ENCODE data around the gene EML3.
"Not testable (repeated sequence)": the region's sequence is repeated elsewhere in the genome, so short reads cannot be mapped to it uniquely, and the experiment has no call there.

Gene EML3

DNA sequence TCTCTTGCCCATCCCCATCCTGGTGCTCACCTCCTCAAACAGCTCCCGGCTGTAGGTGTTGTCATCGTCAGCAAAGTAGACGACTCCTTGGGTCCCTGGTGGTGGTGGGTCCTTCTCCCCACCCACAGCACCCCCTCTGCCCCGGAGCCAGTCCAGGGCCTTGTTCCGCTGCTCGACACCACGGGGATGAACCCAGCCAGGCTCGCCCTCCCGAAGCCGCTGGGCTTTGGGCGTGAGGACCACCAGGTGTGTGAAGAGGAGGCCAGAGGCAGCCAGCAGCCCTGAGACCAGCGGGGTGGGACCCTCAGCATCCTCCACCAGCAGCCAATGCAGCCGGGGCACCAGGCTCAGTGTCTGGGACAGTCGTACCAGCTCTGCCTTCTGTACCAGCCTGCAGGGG, 4.4 kb upstream of the EML3 start:
- DNase-seq, result not testable (repeated sequence)

DNA sequence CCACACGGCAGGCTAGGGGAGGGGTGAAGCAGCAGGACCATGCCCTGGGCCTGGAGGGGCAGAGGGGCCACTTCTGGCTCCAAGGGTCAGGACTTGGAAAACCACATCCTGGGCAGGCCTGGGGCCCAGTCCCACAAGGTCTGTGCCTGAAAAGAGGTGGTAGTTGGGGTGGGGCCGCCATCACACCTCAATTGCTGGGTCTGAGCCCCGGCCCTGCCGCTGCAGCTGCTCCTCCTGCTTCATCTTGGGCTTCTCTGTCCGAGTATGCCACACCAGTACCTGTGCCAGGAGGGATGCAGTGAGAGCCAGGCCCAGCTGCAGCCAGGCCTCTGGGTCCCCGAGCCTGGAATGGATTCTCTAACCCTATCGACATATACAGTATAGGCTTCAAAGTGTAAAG, 2.9 kb upstream of the EML3 start:
- DNase-seq, result no peak

DNA sequence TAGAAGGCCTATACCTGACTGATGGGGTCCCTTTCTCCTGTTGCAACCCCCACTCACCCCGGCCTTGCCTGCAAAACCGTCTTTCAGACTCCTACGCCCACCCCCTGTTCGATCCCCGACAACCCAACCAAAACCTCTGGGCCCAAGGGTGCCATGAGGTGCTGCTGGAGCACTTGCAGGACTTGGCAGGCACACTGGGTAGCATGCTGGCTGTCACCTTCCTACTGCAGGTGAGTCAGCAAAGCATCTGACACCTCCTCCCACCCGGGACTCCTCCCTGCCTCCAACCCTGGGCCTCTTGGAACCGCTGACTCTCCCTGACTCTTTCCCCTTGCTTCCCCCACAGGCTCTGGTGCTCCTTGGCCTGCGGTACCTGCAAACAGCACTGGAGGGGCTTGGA, 1.7 kb upstream of the EML3 start:
- DNase-seq, result peak in 1 of 4 experiments; percentile 33

DNA sequence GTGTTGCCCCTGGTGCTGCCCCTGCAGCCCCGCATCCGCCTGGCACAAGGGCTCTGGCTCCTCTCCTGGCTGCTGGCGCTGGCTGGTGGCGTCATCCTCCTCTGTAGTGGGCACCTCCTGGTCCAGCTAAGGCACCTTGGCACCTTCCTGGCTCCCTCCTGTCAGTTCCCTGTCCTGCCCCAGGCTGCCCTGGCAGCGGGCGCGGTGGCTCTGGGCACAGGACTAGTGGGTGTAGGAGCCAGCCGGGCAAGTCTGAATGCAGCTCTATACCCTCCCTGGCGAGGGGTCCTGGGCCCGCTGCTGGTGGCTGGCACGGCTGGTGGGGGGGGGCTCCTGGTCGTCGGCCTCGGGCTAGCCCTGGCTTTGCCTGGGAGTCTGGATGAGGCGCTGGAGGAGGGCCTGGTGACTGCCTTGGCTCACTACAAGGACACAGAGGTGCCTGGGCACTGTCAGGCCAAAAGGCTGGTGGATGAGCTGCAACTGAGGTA, 760 bp upstream of the EML3 start:
- DNase-seq, result no peak

DNA sequence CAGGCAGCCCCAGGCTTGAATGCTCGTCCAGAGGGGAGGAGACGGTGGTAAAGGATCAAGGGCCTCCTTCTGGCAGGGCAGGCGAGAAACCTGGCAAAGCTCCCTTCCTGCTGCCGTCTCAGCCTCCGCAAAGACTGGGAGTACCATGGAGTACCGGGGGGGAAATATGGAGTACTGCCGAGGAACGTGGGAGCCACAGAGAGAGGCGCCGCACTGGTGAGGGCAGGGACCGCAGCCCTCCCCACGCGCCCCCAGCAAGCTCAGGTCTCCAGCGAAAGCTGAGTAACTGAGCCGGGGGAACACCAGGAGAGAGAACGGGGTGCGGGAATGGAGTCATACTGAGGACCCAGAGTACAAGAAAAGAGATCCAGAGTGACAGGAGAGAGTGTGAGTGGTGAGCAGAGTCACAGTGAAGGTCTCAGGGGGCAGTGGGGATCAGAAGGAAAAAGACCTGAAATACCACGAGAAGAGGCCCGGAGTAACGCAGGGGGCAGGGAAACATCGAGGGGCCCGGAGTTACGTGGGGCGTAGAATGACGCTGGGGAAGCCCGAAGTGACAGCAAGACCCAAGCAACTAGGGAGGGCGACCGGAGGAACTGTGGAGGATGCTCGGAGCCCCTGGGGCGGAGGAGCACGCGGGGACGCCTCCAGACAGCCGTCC, 740 bp downstream of the EML3 start:
- DNase-seq, result peak; percentile 13 to 60 (median 46)

DNA sequence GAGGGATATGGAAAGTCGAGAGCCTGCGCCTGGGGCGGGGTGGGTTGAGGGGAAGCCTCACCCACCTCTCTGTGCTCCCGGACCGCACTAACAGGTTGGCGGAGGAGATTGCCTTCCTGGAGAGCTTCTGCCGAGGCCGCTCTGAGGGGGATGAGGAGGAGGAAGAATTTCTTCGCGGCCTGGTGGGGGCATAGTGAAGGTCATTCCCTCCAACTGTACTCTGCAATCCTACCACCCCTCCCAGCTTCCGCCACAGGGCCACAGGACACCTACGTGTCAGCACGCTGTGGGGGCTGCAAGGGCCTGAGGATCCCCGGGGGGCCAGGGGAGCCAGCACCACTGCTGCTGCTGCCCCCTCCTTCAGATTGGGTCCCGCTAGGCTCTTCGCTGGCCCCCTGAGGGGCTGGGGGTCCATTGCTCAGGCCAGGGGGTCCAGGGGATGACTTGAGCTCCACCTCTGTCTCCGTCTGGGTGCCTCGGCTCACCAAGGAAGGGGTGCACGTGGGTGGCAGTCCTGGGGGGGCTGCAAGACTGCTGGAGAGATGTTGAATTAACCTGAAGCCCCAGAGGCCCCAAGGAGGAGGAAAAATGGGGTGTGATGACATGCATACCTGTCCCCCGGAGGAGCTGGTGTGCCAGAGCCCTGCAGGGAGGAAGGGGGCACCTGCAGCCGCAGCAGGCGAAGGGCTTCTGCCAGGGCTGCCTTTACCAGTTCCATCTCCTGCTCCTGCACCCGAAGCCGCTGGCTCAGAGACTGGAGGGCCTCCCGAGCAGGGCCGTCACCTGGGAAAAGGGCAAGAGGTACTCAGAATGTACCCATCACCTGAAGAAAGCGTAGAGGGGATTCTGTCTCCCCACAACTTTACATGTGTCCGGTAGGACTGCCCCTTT, 1.5 kb downstream of the EML3 start:
- DNase-seq, result no peak

DNA sequence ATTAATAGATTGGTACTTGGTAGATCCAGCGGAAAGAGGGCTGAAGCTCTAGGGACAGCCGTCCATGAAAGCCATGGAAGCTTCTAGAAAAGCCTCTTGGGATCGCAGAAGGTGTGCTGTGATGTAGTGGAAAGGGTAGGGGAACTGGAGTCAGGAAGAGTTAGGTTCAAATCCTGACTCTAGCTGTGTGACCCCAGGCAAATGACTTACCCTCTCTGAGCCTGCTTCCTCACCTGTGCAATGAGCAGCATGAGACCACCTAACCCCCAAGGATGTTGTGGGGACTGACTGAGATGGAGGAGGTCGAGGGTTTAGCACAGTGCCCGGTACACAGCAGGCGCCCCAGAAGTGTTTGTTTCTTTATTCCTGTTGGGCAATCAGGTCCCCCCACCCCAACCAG, 2.2 kb downstream of the EML3 start:
- DNase-seq, result no peak

DNA sequence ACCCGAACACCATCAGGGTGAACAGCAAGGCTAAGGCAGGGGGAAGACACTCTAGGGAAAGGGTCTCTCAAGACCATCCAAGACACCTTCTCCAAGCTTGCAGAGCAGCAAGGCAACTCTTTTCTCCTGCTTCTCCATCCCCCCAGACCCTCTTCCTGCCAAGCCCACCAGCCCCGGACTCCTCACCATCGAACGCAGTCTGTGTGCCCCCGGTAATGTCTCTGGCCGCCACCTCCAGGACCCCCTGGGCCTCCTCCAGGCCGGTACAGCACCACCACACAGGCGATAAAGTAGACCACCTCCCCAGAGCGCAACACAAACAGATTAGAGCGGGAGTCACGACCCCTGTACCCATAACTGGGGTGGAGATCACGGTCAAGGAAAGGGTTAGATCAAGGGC, 3.8 kb downstream of the EML3 start:
- no peak for DNase-seq

DNA sequence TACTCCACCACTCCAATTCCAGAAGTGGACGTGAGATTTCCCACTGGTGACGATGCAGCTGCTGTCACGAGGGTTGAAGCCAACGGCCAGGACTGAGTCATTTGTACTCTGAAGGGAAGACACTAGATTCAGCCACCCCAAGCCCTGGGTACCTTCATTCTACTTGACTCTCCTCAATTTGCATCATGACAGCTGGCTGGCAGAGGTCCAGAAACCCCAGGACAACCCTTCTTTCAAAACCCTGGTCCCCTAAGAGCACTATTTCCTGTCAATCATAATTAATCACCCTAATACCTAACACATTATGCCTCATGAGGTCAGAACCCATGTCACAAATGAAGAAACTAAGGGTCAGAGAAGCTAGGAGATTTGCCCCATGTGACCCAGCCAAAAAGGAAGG, 4.9 kb downstream of the EML3 start:
- peak; percentile 68 to 71 (median 69) for DNase-seq

DNA sequence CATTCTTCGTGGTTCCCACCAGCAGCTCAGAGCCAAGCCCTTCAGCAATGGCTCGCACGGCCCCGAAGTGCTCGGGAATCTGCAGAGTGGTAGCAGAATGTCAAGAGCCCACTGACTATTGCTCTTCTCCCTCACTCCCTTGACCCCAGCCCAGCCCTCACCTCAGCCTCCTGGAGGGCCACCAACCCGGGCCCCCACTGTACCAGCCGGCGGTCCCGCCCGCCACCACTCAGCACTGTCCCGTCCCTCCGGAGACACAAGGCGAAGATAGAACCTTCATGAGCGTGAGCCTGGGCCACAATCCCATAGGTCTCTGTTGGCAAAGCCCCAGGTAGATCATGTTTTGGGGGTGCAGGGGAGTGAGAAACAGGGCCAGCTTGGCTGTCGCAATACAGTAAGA, 6.7 kb downstream of the EML3 start:
- DNase-seq, result no peak

DNA sequence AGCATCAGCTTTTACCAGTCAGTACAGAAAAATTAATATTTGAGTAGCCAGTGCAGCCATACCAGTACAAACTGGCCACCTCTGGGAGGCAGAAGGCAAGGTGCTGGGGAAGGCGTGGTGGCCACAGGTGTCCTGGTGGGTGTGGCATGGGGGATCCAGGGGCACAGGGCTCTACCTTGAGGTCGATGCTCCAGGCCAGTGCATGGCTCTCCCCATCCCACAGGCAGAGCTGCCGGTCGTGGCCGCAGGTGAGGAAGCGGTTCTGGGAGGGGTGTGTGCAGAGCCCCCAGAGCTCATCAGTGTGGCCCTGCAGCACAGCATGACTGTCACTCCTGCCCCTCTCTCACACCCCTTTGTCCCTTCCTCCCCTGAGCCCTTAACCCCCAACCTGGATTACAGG, 7.1 kb downstream of the EML3 start:
- DNase-seq, result no peak

DNA sequence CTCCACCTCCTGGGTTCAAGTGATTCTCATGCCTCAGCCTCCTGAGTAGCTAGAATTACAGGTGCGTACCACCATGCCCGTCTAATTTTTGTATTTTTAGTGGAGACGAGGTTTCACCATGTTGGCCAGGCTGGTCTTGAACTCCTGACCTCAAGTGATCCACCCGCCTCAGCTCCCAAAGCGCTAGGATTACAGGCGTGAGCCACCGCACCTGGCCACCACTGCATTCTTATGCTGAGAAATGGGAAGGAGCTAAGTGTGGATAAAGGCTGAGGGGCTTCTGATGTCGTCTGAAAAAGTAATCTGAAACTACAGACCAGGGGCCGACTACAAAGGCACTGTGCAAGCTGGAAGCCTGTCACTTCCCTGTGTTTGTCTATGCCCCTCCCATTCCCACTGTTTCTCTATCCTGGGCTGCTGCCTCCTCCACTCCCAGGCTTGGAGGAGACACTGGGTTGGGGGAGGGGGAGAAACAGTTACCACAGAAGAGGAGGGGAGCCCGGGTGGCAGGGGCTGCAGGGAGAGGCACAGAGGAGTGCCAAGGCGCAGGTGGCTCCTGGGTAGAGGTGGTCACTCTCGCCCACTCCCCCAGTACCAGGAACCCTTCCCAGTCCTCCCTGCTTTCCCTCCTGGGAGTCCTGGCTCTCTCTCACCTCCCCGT, 8.0 kb downstream of the EML3 start:
- DNase-seq, result no peak

DNA sequence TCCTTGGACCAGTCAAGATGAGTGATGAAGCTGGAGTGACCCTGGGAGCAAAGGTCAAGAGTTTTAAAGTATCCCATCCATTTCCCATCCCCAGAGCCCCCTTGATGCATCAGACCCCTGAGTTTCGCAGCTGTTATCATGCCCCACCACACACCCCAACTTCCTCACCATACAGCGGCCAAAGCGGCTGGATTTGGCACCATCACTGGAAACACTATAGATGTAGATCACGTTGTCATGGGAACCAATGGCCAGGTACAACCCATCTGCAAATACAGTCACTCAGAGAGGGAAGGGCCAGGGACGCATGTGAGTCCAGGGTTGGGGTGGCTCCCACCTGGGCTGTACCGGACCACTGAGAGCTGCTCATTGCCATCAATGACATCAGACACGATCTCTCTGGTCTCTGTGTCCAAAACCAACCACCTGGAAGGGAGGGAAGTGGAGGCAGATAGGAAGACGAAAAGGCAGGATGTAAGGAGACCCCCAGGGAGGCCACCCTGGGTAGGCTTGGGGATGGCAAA, 8.7 kb downstream of the EML3 start:
- DNase-seq, result no peak

DNA sequence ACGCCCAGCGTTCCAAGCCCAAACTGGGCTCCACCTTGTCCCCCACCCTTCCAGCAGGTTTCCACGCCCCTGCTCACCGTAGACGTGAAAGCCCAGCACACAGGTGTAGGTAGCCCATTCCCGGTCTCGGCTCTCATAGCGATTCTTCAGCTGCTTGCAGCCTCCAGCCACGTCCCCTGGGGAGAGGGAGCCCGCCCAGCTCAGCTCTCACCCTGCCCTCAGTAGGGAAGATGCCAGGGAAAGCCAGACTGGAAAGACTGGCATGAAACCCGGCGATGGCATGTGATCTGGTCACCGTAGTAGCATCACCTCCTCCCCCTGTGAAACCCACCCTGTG, 9.5 kb downstream of the EML3 start:
- no peak for DNase-seq

DNA sequence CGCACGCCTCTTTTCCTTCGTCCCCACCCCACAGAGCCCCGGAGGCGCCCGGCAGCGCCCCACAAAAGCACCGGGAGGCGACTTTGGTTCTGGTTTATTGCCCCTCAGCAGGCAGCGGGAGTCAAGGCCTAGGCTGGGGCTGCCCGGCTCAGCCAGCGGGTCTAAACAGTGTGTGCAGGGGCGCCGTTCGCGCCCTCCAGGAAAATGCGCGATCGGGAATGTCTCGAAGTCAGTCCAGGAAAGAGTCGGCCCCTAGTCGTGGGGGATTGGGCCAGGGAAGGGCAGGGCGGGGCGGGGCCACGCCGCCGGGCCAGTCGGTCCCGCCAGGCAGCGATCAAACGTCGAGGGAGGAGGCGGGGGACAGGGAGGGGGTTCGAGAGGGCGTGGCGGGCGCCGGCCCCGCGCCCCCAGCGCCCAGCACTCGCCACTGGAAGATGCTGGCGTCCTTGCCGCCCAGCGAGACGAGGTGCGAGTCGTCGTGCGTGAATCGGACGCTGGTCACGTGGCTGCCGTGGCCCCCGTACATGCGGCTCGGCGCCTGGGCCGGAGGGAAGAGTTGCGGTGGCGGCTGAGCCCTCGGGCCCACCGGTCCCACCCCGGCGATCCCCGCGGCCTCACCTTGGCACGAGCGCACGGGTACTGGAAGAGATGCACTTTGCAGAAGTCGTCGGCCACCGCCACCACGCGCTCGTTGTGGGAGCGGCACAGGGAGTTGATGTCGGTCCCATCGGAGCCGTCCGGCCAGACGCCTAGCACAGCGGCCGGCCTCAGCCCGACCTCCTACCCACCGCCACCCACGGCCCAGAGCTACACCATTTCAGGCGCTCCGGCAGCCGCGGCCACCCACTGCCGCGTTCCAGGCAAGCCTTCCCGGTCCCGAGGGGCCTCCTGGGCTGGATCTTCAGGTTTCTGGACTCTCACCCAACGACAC, 10.2 kb downstream of the EML3 start:
- peak in 3 of 4 experiments; percentile 33 to 65 (median 44) for DNase-seq

DNA sequence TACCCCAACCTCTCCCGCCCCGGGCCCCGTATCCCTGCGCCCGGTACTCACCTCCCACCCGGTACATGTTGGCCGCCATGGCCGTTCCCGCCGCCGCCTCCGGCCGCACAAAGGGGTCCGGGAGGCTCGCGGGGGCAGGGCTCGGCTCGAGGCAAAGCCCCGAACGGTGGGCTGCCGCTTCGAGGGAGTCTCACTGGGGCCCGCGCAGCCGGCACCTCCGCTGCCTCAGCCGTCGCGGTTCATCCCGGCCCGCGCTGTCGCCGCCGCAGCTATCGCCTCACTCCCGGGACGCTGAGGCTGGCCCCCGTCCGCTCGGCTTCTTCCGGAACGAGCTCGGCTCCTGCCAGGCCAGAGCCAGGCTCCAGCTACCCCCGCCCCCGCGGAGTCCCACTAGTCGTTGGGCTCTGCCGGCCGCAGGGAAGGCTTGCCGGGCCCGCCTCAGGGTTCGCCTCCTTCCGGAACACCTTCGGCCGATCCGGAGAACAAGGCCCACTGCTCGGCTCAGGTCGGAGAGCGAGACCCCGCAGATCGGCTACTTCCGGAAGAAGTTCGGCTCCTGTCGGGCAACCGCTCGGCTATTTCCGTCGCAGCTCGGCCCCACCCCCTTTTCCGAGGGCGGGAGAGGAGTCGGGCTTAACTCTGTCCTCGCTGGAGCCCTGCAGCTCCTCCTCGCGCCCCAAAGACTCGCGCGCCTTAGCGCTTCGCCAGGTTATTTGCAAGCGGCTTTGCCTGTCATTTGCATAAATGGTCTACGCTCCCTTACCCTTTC, 11.0 kb downstream of the EML3 start, which contains the start of gene MTA2:
Gene MTA2, minus strand, starts transcription at position 494 of the 769 bp plus-strand sequence. Its CDS starts 415 bp downstream, at position 79.
- peak; percentile 99 for DNase-seq

DNA sequence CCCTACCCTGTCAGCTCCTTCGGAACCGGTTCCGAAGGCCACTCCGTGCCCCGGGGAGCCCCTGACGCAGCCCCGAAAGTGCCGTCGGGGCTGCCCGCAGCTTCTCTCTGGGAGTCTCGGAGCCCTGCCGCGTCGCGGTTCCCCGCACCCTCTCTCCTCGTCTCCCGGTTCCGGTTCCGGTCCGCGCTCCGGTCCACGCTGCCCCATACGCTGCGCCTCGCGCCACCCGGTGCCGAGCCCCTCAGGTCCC, 11.5 kb downstream of the EML3 start:
- peak; percentile 24 to 78 (median 57) for DNase-seq

DNA sequence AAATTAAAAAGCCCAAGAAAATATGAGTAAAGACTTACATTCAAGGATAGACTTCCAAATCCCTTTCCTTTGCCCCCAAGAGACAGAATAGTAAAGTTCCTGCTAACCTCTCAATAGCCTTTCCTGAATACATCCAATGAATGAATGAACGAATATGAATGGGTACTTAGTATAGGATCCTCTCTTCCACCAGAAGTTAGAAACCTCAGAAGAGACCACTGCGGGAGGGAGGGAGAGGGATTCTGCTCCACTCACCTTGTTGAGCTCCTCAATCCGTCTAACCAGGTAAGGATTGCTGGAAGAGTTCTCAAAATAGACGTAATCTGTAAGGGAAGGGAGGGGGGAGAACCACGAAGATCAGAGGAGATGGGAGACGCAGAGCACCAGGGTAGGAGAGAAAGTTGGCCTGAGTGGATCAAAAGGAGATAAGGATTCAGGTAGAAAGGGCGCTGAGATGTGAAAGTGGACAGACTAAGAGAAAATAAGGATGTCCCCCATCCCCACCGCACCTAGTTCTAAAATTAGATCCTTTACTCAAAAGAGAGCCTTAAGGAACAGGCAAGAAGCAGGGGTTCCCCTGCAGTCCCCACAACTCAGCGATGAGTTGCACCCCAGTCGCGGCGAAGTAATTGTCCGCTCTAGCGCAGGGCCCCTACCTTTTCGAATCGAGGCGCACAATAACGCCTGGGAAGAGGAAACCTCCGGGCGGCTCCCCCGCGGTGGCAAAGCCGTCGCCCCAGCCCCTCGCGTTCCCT, 12.0 kb downstream of the EML3 start:
- DNase-seq, result no peak

DNA sequence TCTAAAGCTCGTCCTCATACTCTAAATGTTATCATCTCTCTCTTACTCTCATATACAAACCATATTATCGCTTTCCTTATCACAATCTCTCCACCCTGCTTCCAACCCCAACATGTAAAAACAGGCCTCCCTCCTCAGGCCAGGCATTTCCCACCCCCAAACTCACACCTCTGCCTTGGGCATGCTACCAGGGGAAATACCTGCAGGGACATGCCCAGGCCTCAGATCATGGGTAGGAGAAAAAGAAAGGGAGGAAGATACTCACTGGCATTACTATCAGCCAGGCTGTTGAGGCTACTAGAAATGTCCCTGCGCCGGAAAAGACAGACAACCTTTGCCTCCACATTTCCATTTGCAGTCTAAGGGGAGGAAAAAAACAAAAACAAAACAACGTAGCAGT, 12.7 kb downstream of the EML3 start:
- no peak for DNase-seq

DNA sequence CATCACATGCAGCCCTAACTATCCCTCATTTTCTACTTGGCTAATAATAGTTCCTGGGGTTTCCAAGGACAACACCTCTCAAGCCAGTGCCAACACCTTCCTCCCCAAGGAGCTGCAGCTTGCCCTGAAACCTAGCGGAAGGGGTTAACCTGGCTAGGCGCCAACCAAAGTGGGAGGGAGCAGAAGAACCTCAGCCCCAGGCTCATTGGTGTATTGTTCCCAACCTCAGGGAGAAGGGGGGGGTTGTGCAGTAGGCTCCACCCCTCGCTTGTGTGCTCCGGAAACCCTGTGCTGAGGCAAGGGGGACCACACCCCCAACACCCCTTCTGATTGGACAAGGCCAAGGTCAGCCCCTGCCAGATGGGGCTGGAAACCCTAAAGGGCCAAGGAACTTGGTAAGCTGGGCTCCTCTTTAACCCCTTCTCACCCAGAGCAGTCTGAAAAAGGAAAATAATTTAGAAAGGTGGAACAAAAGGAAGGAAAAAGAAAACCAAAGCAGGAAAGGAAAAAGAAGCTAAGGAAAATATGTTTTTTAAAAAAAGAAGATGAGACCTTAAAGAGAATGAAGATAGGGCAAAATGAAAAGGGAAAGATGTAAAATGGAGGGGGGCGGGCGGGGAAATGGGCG, 13.4 kb downstream of the EML3 start:
- peak; percentile 93 to 98 (median 96) for DNase-seq

All from suppressor macrophage (primary cell).